Neural crest cell (in vitro differentiated cells): ENCODE data around the gene PFKP. TPM values are rescaled to one million over a fixed set of nuclear protein-coding genes. Genes with fewer than 3 reads are reported as not detected.
"Not testable (repeated sequence)": the region's sequence is repeated elsewhere in the genome, so short reads cannot be mapped to it uniquely, and the experiment has no call there.

Experiments used
- DNase-seq: peaks from one replicate; pipeline ENCODE4 v3.0.0; 2021; ENCODE audit warnings: low read depth, mixed read lengths, low spot score
- H3K27ac Mint-ChIP-seq: one replicate; pipeline ENCODE4 v1.8.0; 2021; ENCODE audit warnings: mild to moderate bottlenecking, mixed read lengths; ENCODE audit not compliant: unreplicated experiment
- H3K27me3 Mint-ChIP-seq: 2 replicates; pipeline ENCODE4 v1.8.0; 2021; ENCODE audit warnings: low read depth, mild to moderate bottlenecking, mixed read lengths
- H3K36me3 Mint-ChIP-seq: 2 replicates; pipeline ENCODE4 v1.8.0; 2021; ENCODE audit warnings: low read depth, mild to moderate bottlenecking, mixed read lengths
- H3K4me1 Mint-ChIP-seq: 2 replicates; pipeline ENCODE4 v1.8.0; 2021; ENCODE audit warnings: mixed read lengths
- H3K4me3 Mint-ChIP-seq: one replicate; pipeline ENCODE4 v1.8.0; 2021; ENCODE audit warnings: mild to moderate bottlenecking, mixed read lengths
- H3K9me3 Mint-ChIP-seq: 2 replicates; pipeline ENCODE4 v1.8.0; 2021; ENCODE audit warnings: mixed read lengths
- total RNA-seq: library from RNA; stranded (reverse); gene quantifications from 2 replicates; pipeline ENCODE4 v1.2.1, GENCODE V29; 2021
- TF ChIP-seq, protein P1 (sequence below): fragments of 200-600 bp; sonication (generic); conservative IDR thresholded peaks from 2 replicates; pipeline ENCODE4 v1.5.0; 2021; ENCODE audit warnings: antibody characterized with exemption, mild to moderate bottlenecking

PFKP gene
- total RNA-seq, 1 donor from 2014 or later = 18.9 TPM

GRCh38 chr10:3060481-3060889 is 6.9 kb upstream of the PFKP start:
- TF ChIP-seq, protein P1, sequence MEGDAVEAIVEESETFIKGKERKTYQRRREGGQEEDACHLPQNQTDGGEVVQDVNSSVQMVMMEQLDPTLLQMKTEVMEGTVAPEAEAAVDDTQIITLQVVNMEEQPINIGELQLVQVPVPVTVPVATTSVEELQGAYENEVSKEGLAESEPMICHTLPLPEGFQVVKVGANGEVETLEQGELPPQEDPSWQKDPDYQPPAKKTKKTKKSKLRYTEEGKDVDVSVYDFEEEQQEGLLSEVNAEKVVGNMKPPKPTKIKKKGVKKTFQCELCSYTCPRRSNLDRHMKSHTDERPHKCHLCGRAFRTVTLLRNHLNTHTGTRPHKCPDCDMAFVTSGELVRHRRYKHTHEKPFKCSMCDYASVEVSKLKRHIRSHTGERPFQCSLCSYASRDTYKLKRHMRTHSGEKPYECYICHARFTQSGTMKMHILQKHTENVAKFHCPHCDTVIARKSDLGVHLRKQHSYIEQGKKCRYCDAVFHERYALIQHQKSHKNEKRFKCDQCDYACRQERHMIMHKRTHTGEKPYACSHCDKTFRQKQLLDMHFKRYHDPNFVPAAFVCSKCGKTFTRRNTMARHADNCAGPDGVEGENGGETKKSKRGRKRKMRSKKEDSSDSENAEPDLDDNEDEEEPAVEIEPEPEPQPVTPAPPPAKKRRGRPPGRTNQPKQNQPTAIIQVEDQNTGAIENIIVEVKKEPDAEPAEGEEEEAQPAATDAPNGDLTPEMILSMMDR = no peak
- no peaks in the 10 kb centered on the region for H3K9me3 Mint-ChIP-seq
- no peak overlapping the region for H3K4me3 Mint-ChIP-seq
- no peaks in the 10 kb centered on the region for H3K36me3 Mint-ChIP-seq
- no peak overlapping the region for H3K27ac Mint-ChIP-seq
- peaks cover 26% of the 10 kb centered on the region for H3K27me3 Mint-ChIP-seq
- H3K4me1 Mint-ChIP-seq = no peaks in the 10 kb centered on the region
- no peak for DNase-seq

DNA sequence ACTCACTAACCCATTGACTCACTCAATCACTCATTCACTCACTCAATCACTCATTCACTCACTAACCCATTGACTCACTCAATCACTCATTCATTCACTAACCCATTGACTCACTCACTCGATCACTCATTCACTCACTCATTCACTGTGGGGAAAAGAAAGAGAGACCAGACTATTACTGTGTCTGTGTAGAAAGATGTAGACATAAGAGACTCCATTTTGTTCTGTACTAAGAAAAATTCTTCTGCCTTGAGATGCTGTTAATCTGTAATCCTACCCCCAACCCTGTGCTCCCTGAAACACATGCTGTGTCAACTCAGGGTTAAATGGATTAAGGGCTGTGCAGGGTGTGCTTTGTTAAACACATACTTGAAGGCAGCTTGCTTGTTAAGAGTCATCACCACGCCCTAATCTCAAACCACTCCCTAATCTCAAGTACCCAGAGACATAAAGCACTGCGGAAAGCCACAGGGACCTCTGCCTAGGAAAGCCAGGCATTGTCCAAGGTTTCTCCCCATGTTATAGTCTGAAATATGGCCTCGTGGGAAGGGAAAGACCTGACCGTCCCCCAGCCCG is 5.9 kb upstream of the PFKP start:
- not testable (repeated sequence) for DNase-seq, H3K9me3 Mint-ChIP-seq, H3K36me3 Mint-ChIP-seq, H3K4me1 Mint-ChIP-seq, H3K27ac Mint-ChIP-seq, H3K4me3 Mint-ChIP-seq
- peaks cover 31% of the 10 kb centered on the region for H3K27me3 Mint-ChIP-seq

- TF ChIP-seq, protein P1 = no peak
- no peak for DNase-seq
- no peaks in the 10 kb centered on the region for H3K9me3 Mint-ChIP-seq
- no peaks in the 10 kb centered on the region for H3K36me3 Mint-ChIP-seq
- peaks cover 37% of the 10 kb centered on the region for H3K27me3 Mint-ChIP-seq
- H3K4me3 Mint-ChIP-seq = no peak overlapping the region
- no peaks in the 10 kb centered on the region for H3K4me1 Mint-ChIP-seq
- H3K27ac Mint-ChIP-seq = no peak overlapping the region
These were observed 4.7 kb upstream of the PFKP start for GRCh38 chr10:3062502-3063186.

DNA sequence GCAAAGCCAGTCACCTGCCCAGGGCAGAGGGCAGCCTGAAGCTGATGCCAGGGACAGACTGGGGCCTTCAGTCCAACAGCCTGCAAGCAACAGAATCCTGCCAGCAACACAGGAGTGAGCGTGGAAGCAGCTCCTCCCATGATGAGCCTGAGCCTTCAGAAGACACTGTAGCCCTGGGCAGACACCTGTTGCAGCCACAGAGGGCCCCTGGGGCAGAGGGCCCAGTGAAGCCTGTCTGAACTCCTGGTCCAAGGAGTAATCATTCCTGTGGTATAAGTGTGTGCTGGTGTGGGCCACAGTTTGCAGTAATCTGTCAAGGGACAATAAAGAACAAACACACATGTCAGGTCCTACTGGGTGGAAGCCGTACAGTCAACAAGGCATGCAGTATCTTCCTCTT is 2.9 kb upstream of the PFKP start:
- Mint-ChIP-seq H3K27me3 (peaks cover 50% of the 10 kb centered on the region), H3K27ac (no peak overlapping the region), H3K4me3 (no peak overlapping the region), H3K36me3 (no peaks in the 10 kb centered on the region), H3K4me1 (peaks cover 5% of the 10 kb centered on the region), H3K9me3 (no peaks in the 10 kb centered on the region)
- no peak for DNase-seq
- TF ChIP-seq, protein P1 = no peak

DNA sequence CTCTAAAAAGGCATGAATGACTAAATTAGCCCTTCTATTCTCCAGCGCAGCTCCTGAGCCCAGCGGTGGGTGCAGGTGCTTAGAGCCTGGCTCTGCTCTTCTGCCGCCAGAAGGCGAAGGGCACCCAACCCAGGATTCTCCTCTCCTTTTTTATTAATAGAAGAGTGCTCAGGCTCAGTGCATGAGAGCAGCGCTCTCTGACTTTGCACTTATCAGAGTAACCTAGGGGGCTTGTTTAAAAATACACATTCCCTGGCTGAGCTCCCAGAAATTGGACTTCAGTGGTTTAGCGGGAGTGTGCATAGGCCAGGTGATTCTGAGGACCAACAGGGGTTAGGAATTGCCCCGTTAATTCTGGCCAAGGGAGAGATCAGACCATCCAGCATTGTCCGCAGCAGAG is 1.7 kb upstream of the PFKP start:
- Mint-ChIP-seq H3K27me3 (peaks cover 61% of the 10 kb centered on the region), H3K4me1 (peaks cover 10% of the 10 kb centered on the region), H3K27ac (no peak overlapping the region), H3K36me3 (no peaks in the 10 kb centered on the region), H3K4me3 (peak overlapping the region; percentile 87), H3K9me3 (no peaks in the 10 kb centered on the region)
- TF ChIP-seq, protein P1 = no peak
- DNase-seq = no peak
